Prostate gland (tissue), 2 donors: ENCODE data around the gene RAP2C. TPM values are rescaled to one million over a fixed set of nuclear protein-coding genes. Genes with fewer than 3 reads are reported as not detected.
A peak's percentile ranks its signal among the peaks of the same experiment; 100 is the strongest.

ENCODE experiments used
- DNase-seq: peaks from one replicate; pipeline ENCODE4 v3.0.0-alpha.2; 2019; ENCODE audit warnings: low spot score
- H3K27ac ChIP-seq, 2 donors: fragments of 200-600 bp; sonication (generic); 2 replicates each; pipeline ENCODE4 v1.5.1; 2017 to 2019
- H3K27me3 ChIP-seq: fragments of 200-600 bp; sonication (generic); replicated peaks from 2 replicates; pipeline ENCODE4 v1.5.1; 2019; ENCODE audit not compliant: insufficient read depth
- H3K36me3 ChIP-seq, 2 donors: fragments of 200-600 bp; sonication (generic); 1 replicate in 1 of 2; 2 replicates in 1 of 2; pipeline versions ENCODE4 v1.5.1 to v1.8.1; 2017 to 2019
- H3K4me1 ChIP-seq: fragments of 200-600 bp; sonication (generic); replicated peaks from 2 replicates; pipeline ENCODE4 v1.5.1; 2019
- H3K4me3 ChIP-seq, 2 donors: fragments of 200-600 bp; sonication (generic); 2 replicates each; pipeline ENCODE4 v1.5.1; 2017 to 2019
- H3K9me3 ChIP-seq: fragments of 200-600 bp; sonication (generic); 2 replicates; pipeline ENCODE4 v1.5.1; 2017
- CTCF ChIP-seq, 4 experiments: fragments of 200-600 bp in 2 of 4; fragments of 450-650 bp in 2 of 4; sonication (generic) in 2 of 4; IDR thresholded peaks; 1 replicate in 3 of 4; 2 replicates in 1 of 4; pipeline ENCODE4 v1.5.1; 2016 to 2019; ENCODE audit warnings: antibody characterized with exemption in 4 of 4, mild to moderate bottlenecking in 2 of 4, moderate library complexity in 2 of 4
- POLR2A ChIP-seq: fragments of 450-650 bp; IDR thresholded peaks from one replicate; pipeline ENCODE4 v1.6.1; 2016; ENCODE audit warnings: antibody characterized with exemption, mild to moderate bottlenecking
- POLR2AphosphoS5 ChIP-seq: sonication (generic); formaldehyde crosslinking; IDR thresholded peaks from one replicate; pipeline ENCODE4 v1.6.1; 2017; ENCODE audit warnings: antibody characterized with exemption
- WGBS: methylation state at CpG from one replicate; pipeline ENCODE4 v1.1.5; 2018; 5-methylcytosine and 5-hydroxymethylcytosine counted together
- intact Hi-C: fragments of 100-400 bp; cut with DNase I; formaldehyde crosslinking; loops from one replicate; pipeline ENCODE4 v1.14.2; 2022
- total RNA-seq, 2 donors: library from RNA; depleted of rRNA; stranded (reverse); fragments of >200 nt; gene quantifications; one replicate each; pipeline ENCODE4 v1.1.0, GENCODE V29; 2016

Gene RAP2C
- total RNA-seq, 2 donors from 2014 or later: 9.2 to 19.0 TPM

- Histone ChIP-seq H3K27ac (no peak overlapping the region), H3K36me3 (no peaks in the 10 kb centered on the region), H3K9me3 (no peaks in the 10 kb centered on the region), H3K4me3 (no peak overlapping the region), H3K4me1 (no peaks in the 10 kb centered on the region), H3K27me3 (no peaks in the 10 kb centered on the region)
- WGBS: 60% methylated on average over 4 of the region's 4 CpGs
- no peak for TF ChIP-seq POLR2A
- peak in 1 of 4 experiments; percentile 22 for TF ChIP-seq CTCF (IDR thresholded peaks at IDR 0.05)
- no peak for DNase-seq
- intact Hi-C loops: loop anchor here (10.0 kb wide), 1 partner anchor 389 kb away; no protein-coding TSS in a partner anchor
Observed at GRCh38 chrX:132226169-132226568, 6.9 kb upstream of the RAP2C start.

- 2% methylated on average over 25 of the region's 45 CpGs for WGBS
- Histone ChIP-seq H3K4me3 (peak overlapping the region; percentile 62 to 65), H3K4me1 (no peaks in the 10 kb centered on the region), H3K27me3 (no peaks in the 10 kb centered on the region), H3K36me3 (no peaks in the 10 kb centered on the region), H3K9me3 (no peaks in the 10 kb centered on the region), H3K27ac (peak overlapping the region; percentile 89 to 91)
- TF ChIP-seq POLR2AphosphoS5 (peak; percentile 42), POLR2A (no peak), CTCF (IDR thresholded peaks at IDR 0.05) (no peak)
- DNase-seq: peak; percentile 69
- intact Hi-C loops: loop anchor here (2.0 to 5.0 kb wide), 2 partner anchors 125 to 196 kb away; partner anchors contain the start of gene STK26
Observed at GRCh38 chrX:132218100-132218812, 991 bp downstream of the RAP2C start.

- Histone ChIP-seq H3K4me3 (peak overlapping the region; percentile 62 to 65), H3K4me1 (no peaks in the 10 kb centered on the region), H3K36me3 (no peaks in the 10 kb centered on the region), H3K27me3 (no peaks in the 10 kb centered on the region), H3K9me3 (no peaks in the 10 kb centered on the region), H3K27ac (peak overlapping the region; percentile 89 to 91)
- DNase-seq: peak; percentile 38
- intact Hi-C loops: loop anchor here (2.0 to 5.0 kb wide), 2 partner anchors 125 to 195 kb away; partner anchors contain the start of gene STK26
- WGBS: 0% methylated on average over 23 of the region's 74 CpGs
- TF ChIP-seq CTCF (IDR thresholded peaks at IDR 0.05) (no peak), POLR2A (no peak), POLR2AphosphoS5 (no peak)
Observed at GRCh38 chrX:132217203-132218073, 1.8 kb downstream of the RAP2C start.

DNA sequence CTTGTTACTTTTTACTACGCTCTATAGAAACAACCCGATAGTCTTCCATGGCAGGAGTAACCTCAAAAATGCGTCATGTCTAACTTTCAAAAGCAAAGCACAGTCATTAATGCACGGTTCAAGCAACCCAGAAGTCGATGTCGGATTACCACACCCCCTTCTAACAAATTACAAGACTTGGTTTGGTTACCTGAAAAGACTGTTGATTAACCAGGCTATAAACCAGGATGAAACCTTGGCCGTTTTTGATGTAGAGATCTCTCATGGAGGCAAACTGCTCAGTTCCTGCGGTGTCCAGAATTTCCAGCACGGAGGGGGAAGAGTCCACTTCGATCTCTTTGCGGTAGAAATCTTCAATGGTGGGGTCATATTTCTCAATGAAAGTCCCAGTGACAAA lies 2.4 kb downstream of the RAP2C start:
- peak overlapping the region; percentile 62 to 65 for H3K4me3 ChIP-seq
- no peaks in the 10 kb centered on the region for H3K9me3 ChIP-seq
- TF ChIP-seq CTCF (IDR thresholded peaks at IDR 0.05): no peak
- no peak for TF ChIP-seq POLR2AphosphoS5
- TF ChIP-seq POLR2A: no peak
- no peak for DNase-seq
- H3K27ac ChIP-seq: peak overlapping the region; percentile 89 to 91
- no peaks in the 10 kb centered on the region for H3K4me1 ChIP-seq
- H3K36me3 ChIP-seq: no peaks in the 10 kb centered on the region
- H3K27me3 ChIP-seq: no peaks in the 10 kb centered on the region
- intact Hi-C loops: loop anchor here (5.0 kb wide), 1 partner anchor 195 kb away; the partner anchor contains the start of gene STK26
- WGBS: 0% methylated on average over 11 of the region's 11 CpGs
